ENCODE measurements around the gene ATE1.

Gene ATE1

DNA sequence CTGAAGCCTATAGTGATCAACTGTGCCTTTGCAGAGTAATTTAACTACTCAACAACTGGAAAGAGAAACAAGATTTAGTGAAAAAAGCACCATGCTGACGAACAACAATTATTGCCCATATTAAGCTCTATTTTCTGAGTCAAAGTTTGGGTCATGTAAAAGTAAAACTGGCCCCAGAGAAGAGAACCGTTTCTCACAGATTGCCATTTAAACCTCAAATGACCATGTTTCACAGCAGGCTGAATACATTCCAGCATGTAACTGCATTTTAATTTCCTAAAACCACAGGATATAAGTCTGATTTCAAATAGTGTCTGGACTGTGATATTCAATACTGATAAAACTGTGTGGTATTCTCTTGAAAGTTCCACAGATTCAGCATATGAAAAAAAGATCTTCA, 140.7 kb downstream of the ATE1 start:
- TF ChIP-seq, protein P1, sequence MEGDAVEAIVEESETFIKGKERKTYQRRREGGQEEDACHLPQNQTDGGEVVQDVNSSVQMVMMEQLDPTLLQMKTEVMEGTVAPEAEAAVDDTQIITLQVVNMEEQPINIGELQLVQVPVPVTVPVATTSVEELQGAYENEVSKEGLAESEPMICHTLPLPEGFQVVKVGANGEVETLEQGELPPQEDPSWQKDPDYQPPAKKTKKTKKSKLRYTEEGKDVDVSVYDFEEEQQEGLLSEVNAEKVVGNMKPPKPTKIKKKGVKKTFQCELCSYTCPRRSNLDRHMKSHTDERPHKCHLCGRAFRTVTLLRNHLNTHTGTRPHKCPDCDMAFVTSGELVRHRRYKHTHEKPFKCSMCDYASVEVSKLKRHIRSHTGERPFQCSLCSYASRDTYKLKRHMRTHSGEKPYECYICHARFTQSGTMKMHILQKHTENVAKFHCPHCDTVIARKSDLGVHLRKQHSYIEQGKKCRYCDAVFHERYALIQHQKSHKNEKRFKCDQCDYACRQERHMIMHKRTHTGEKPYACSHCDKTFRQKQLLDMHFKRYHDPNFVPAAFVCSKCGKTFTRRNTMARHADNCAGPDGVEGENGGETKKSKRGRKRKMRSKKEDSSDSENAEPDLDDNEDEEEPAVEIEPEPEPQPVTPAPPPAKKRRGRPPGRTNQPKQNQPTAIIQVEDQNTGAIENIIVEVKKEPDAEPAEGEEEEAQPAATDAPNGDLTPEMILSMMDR (conservative IDR thresholded peaks at IDR 0.05), result no peak

DNA sequence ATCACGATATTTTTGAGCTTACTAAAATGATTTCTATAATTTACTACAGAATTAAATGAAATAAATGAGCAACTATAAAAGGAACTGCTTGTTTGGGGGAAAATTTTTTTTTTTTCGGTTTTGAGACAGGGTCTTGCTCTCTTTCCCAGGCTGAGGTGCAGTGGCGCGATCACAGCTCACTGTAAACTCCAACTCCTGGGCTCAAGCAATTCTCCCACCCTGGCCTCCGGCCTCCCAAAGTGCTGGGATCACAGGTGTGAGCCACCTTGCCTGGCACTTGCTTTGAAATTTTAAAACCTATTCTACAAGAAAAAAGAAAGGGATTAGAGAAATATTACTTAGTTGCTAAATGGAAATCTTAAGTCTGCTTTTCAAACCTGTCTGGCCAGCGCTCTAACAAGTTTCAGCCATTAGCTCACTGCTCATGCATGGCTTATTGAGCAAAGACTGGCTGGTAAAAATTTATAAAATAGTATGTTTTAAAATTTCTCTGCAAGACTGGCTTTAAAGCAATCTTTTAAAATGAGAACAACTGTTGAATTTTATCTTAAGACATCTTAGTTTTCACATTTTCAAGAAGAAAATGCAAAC, 144.0 kb downstream of the ATE1 start:
- no peak overlapping the region for H3K27ac ChIP-seq
- TF ChIP-seq, protein P1 (conservative IDR thresholded peaks at IDR 0.05), result no peak

More for the DNA sequence above, 140.7 kb downstream of the ATE1 start:
- H3K27ac ChIP-seq, result no peak overlapping the region

GRCh38 chr10:121781101-121781500, 146.7 kb downstream of the ATE1 start:
- TF ChIP-seq, protein P1 (conservative IDR thresholded peaks at IDR 0.05), result no peak
- no peak overlapping the region for H3K27ac ChIP-seq

DNA sequence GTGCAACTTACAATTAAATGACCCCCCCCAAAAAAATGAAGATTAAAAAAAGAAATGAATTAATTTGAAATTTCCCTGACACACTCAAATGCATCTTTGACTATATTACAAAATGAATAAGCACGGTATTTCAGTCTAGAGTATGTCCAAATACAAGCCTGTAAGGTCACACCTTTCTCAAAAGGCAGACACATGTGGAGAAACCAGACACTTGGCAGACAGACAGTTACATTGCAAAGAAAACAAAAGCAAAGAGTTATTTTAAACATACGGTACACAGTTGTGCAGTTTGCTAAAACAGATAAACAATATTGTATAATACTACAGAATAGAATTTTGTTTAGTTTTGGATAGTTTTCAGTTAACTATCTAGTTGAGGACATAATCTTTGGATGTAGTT, 153.0 kb downstream of the ATE1 start:
- TF ChIP-seq, protein P1 (conservative IDR thresholded peaks at IDR 0.05), result no peak
- no peak overlapping the region for H3K27ac ChIP-seq

- no peak overlapping the region for H3K27ac ChIP-seq
- TF ChIP-seq, protein P1 (conservative IDR thresholded peaks at IDR 0.05), result no peak
Measured at GRCh38 chr10:121774404-121774803, 153.4 kb downstream of the ATE1 start.

GRCh38 chr10:121772884-121773283, 154.9 kb downstream of the ATE1 start:
- TF ChIP-seq, protein P1 (conservative IDR thresholded peaks at IDR 0.05), result no peak
- H3K27ac ChIP-seq, result no peak overlapping the region

DNA sequence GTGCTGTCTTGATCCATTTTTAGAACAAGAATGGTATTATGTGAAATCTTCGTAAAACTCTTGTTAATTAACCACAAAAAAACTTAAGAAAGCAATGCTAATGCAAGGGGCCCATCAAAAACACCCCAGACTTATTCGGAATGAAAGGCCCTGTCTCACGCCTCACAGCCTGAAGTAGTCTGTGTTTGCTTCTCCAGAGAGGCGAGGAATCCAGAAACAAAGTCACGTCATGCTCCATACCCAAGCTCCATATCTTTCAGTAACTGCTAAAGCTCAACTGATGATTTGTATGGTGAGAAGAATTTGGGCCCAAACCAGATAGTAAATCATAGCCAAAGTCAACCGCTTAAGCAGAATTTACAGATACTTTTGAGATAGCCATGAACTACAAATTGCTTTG, 155.4 kb downstream of the ATE1 start:
- TF ChIP-seq, protein P1 (conservative IDR thresholded peaks at IDR 0.05), result no peak
- no peak overlapping the region for H3K27ac ChIP-seq
